Measurements from ENCODE around the gene ESPNL.

The ESPNL gene

GRCh38 chr2:238127165-238128060 lies 27.3 kb downstream of the ESPNL start:
- DNase-seq (ENCODE audit: low read depth in 2 of 2, low spot score in 1 of 2) = no peak

GRCh38 chr2:238128061-238128440 lies 27.9 kb downstream of the ESPNL start:
- no peak for DNase-seq (ENCODE audit: low read depth in 2 of 2, low spot score in 1 of 2)

DNA sequence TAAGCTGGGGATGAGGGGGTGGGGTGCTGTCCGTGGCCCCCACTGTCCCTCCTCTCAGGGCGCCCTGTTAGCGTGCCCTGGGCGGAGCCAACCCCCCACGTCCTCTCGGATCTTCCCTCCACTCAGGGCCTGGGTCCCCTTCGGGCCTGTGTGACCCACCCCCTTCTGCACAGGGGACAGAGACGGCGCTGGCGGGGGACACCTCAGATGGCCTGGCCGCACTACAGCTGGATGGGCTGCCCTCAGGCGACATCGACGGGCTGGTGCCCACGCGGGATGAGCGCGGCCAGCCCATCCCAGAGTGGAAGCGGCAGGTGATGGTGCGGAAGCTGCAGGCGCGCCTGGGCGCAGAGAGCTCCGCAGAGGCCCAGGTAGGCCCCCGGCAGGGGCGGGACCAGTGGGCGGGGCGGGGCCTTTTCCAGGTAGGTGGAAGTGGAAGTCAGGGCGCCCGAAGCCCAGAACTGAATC lies 28.4 kb downstream of the ESPNL start:
- DNase-seq (ENCODE audit: low read depth in 2 of 2, low spot score in 1 of 2) = no peak

DNA sequence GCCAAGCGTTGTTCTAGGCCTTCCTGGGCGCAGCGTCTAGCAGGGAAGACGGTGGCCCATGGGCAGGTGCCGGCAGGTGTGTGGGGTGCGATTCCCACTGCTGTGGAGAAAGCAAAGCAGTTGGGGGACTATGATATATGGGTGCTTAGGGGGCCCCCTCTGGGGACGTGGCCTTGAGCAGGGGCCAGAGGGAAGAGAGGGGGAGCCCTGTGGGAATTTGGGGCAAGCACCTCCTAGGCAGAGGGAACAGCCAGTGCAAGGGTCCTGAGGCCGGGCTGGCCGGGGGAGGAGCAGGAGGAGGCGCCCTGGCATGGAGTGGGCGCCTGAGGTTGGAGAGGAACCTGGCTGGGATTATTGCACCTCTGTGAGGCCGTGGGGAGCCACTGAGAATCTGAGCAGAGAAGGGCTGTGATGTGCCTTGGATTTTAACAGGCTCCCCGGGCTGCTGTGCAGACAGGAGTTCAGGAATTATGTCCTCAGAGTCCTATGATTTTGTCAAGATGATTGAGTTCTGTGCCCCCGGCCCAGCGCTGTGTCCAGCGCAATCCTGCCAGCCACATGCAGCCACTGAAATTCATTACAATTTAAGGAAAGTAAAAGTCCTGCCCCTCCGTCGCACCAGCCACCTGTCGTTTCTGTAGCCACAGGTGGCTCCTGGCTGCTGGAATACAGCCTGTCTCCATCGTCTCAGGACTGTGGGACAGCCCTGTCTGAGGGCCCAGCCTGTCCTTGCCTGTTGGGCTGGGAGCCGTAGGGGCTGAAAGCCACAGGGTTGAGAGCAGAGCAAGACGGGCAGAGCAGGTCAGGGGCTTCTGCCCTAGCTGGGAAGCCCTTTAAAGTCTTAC lies 29.2 kb downstream of the ESPNL start:
- DNase-seq (ENCODE audit: low read depth in 2 of 2, low spot score in 1 of 2) = no peak

- no peak for DNase-seq (ENCODE audit: low read depth in 2 of 2, low spot score in 1 of 2)
Measured at GRCh38 chr2:238130111-238130695, 30.1 kb downstream of the ESPNL start.

DNA sequence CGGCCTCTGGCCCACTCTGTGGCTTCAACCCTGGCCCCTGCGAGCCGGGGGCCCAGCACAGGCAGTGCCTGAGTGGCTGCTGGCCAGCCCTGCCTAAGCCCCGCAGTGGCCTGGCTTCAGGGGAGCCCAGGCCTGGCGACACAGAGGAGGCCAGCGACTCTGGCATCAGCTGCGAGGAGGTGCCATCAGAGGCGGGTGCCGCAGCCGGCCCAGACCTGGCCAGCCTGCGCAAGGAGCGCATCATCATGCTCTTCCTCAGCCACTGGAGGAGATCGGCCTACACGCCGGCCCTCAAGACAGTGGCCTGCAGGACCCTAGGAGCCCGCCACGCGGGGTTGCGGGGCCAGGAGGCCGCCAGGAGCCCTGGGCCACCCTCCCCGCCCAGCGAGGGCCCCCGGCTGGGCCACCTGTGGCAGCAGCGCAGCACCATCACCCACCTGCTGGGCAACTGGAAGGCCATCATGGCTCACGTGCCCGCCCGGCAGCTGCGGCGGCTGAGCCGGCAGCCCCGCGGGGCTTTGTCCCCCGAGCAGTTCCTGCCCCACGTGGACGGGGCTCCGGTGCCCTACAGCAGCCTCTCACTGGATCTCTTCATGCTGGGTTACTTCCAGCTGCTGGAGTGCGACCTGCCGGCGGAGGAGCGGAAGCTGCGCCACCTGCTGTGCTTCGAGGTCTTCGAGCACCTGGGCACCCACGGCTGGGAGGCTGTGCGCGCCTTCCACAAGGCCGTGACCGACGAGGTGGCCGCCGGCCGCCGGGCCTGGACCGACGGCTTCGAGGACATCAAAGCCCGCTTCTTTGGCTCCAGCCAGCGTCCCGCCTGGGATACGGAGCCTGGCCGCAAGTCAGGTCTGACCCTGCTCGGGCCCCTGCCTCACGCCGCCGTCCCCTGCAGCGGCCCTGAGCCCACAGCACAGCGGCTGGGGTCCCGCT lies 30.8 kb downstream of the ESPNL start:
- DNase-seq (ENCODE audit: low read depth in 2 of 2, low spot score in 1 of 2) = no peak

DNA sequence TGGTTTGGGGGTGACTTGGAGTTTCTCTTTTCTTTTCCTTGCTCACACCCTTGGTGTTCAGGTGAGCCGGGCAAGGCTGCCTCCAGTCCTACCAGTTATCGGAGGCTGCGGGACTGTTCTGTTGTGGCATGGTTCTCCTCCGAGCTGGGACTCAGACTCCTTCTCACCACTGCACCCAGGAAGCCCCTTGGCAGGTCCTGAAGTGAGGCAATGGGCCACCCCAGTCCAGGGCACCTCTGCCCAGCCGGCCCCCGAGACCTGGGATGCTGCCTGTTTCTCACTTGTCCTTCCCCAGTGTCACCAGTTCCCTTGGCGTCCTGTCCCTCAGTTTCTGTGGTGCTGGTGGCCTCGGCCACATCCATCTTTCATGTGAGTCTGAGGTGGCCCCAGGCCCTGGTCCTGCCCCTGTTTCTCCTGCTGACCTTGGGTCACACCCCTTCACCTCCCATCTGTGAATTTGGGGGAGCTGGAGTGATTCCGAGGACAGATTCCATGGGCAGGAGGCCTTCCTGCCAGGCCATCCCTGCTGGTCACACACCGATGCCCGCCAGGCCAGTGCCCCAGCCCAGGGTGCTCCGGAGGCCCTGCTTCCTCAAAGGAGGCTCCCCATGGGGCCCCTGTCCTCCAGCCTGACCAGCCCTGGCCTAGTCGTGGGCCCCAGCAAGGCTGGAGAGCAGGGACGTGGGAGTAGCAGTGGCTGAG lies 31.8 kb downstream of the ESPNL start:
- no peak for DNase-seq (ENCODE audit: low read depth in 2 of 2, low spot score in 1 of 2)

- no peak for DNase-seq (ENCODE audit: low read depth in 2 of 2, low spot score in 1 of 2)
Measured at GRCh38 chr2:238132463-238133450, 32.6 kb downstream of the ESPNL start.

DNA sequence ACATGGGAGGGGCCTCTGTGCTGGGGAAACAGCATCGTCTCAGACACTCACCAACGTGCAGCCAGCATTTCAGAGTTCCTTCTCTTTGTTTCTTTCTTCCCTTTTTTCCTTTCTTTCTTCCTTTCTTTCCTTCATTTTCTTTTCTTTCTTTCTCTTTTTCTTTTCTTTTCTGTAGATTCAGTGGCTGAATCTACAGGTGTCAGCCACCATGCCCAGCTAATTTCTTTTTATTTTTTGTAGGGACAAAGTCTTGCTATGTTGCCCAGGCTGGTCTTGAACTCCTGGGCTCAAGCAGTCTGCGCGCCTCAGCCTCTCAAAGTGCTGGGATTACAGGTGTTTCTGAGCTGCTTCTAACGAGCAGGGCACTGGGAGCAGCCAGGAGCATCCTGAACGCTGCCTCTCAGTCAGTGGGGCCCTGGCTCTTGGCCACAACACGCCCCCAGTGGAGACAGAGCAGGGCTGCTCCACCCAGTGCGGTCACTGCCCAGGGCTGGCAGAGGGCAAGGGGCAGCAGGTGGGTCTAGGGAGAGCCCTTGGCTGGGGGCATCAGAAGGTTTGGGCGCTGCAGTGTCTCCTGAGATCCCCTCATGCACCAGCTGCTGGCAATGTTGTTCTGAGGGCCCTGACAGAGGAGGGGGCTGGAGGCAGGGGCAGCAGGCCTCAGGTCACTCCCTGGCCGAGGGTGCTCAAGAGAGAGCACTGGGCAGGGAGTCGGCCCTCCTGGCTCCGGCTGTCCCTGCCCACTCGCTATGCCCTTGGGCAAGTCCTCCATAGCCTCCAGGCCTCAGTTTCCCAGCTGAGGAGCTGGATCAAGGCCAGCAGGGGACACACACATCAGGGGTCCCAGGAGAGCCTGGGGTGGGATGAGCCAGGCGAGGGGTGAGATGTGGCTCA lies 33.6 kb downstream of the ESPNL start:
- DNase-seq (ENCODE audit: low read depth in 2 of 2, low spot score in 1 of 2) = no peak

- no peak for DNase-seq (ENCODE audit: low read depth in 2 of 2, low spot score in 1 of 2)
Measured at GRCh38 chr2:238134393-238134785, 34.2 kb downstream of the ESPNL start.

DNA sequence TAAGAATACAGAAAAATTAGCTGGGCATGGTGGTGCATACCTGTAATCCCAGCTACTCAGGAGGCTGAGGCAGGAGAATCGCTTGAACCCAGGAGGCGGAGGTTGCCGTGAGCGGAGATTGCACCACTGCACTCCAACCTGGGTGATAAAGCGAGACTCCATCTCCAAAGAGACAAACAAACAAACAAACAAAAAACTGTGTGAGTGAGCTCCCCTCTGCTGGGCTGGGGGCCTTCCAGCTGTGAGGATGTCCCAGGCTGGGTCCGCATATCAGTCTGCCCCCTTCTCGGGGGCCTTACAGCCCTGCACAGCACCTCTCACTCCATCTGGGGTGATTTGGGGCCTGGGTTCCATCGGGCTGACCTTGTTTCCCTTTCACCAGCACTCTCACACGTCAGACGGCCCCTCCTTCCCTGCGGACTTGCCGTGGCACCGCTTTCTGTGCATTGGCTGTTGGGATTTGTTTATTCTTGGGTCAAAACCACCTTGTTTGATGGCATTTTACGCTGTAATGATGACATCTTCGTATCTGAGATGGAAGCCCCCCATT lies 35.5 kb downstream of the ESPNL start:
- DNase-seq (ENCODE audit: low read depth in 2 of 2, low spot score in 1 of 2) = no peak

- DNase-seq (ENCODE audit: low read depth in 2 of 2, low spot score in 1 of 2) = no peak
Measured at GRCh38 chr2:238136820-238137537, 36.8 kb downstream of the ESPNL start.

DNA sequence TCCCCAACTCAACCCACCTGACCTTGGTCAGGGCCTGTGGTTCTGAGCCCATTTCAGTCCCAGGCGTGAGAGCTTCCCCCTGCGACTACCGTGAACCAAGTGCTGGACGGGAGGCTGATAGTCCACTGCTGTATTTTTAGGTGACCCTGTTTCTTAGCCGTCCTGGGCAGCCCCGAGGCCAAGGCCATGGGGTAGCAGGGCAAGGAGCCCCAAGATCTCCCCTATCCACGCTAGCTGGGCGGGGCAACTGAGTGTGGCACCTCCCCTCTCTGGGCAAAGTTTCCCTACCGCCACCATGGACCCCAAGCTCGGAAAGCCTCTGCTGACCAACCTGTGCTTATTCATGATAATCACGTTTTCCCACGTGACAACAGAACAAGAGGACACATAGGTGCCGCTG lies 37.7 kb downstream of the ESPNL start:
- DNase-seq (ENCODE audit: low read depth in 2 of 2, low spot score in 1 of 2) = no peak

GRCh38 chr2:238138331-238139195 lies 38.4 kb downstream of the ESPNL start, which contains the start of gene KLHL30:
Gene KLHL30, plus strand, starts transcription at chr2:238138668. Its CDS starts 2,087 bp downstream, at chr2:238140755.
- DNase-seq (ENCODE audit: low read depth in 2 of 2, low spot score in 1 of 2) = no peak

DNA sequence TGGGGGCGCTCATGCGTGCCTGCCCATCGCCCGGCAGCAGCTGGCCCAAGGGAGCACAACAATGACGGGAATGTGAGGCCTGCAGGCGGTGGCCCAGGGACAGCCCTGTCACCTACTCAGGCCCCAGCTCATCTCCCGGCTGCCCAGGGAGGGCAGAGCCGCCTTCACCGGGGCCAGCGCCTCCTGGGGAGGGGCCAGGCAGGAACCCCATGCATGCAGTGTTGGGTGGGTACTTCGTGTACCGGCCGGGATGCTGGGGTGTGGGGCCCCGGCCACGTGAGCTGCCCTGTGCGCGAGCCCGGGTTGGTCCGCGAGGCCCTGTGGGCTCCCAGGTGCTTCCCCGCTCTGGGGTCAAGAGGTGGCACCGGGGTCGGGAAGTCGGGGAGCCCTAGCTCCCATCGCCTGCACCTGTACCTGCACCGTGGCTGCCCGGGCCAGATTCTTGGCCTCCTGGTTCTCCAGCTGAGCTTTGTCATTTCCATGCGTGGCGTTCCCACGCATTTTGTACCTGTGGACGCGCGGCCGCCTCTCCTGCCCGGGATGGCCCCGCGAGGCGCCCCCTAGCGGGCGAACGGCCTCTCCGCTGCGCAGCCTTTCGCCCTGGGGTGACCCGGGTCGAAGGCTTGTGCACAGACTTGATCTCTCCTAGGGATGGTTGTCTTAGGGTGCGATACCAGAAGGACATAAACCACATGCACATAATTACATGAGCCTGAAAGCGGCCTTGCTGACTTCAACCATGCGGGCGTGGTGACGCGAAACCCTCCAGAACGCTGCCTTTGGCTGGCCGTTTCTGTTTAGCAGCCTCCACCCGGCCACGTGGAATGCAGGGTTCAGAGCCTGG lies 39.3 kb downstream of the ESPNL start:
- no peak for DNase-seq (ENCODE audit: low read depth in 2 of 2, low spot score in 1 of 2)

All from stimulated activated CD8-positive, alpha-beta memory T cell treated with anti-CD3 and anti-CD28 coated beads, Interleukin-4, amount 100 ng/mL, for 4 hours (primary cell).